Stimulated activated CD8-positive, alpha-beta memory T cell treated with anti-CD3 and anti-CD28 coated beads, Interleukin-12 subunit alpha, Interleukin-12 subunit beta, amount 100 ng/mL, for 24 hours (primary cell): ENCODE results near the gene FNDC10.
"Not testable (repeated sequence)": the region's sequence is repeated elsewhere in the genome, so short reads cannot be mapped to it uniquely, and the experiment has no call there.

ENCODE experiments used
- DNase-seq: peaks from one replicate; pipeline ENCODE4 v3.0.0-alpha.2; 2020; ENCODE audit errors: extremely low read depth

FNDC10 gene

DNA sequence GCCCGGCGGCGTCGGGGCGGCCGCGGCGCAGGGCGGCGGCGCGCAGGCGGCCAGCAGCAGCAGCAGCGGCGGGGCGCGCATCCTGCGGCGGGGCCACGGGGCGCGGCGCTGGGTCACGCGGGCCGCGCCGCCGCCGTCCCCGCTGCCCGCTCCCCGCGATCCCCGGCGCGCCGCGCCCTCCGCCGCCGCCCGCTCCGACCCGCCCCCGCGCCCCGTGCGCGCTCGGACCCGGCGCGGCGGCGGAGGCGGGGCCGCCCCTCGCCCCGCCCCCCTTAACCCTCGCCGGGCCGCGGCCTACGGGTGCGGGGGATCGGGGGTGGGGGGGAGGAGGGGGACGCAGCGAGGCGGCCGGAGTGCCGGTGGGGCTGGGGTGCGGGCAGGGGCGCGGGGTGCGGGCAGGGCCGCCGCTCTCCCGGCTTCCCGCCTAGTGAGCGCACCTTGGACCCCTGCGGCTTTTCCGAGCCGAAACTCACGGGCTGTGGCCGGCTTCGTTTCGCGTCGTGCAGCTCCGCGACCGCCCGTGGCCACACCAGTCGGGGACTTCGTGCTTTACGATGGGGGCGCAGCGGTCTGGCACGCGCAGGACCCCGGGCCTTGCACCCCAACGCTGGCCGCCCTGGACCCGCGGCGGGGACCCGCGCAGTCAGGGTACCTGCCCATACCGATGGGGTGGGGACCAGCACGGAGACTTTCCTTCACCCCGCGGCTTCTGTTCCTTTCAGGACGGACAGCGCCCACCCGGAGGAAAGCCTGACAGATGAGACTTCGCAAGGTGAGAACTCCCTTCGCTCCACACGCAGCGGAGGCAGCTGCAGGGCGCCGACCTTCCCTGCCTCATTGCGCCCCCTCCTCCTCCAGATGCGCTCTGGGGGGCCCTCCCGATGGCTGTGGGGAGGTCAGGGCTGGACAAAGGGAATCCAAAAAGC is at the start of gene FNDC10:
Gene FNDC10 (minus strand): TSS at position 201 of the 926 bp plus-strand sequence. CDS start 120 bp downstream, at position 81.
- no peak for DNase-seq

DNA sequence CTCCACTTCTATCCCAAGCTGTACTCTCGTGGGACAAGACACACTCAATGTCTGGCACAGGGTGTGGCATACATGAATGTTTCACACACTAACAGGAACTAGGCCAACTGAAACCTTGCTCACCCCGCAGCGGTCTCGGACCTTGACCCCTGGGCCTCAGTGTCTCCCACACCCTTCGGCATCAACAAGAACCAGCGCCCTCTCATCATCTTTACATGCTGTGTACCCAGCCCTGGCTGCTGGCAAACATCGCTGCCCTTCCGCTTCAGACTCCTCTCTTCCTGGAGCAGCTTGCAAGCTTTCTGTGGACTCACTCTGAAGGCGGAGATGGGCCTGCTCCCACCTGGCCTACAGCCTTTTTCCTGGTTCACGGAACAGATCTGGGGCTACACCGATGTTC is 48.3 kb upstream of the FNDC10 start:
- DNase-seq, result not testable (repeated sequence)

DNA sequence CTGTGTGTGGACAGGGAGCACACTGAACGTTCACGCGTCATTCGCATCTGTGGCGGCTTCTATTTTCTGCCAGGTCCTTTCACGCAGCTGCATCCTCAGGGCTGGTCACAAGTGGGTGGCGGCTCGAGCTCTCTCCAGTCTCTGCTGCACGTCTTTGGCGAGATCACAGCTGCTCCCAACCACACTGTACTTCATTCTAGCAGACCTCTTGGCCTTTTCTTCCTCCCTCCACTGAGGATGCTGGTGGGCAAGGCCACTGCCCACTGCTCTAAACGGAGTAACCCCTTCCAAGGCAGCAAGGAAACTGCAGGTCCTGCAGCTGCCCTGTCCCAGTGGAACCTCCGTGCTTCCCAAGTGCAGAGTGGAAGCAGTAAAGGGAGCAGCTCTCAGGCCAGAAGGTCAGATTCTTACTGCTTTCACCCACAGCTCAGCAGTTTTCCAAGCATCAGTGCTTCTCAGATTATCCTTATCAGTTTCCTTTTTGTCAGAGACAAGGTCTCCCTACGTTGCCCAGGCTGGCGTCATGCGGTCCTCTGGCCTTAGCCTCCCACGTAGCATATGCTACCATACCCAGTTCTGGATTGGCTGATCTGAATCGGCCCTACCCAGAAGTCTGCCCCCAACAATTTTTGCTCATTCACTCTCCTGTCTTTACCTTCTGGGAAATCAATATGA is 47.8 kb upstream of the FNDC10 start:
- DNase-seq, result not testable (repeated sequence)

DNA sequence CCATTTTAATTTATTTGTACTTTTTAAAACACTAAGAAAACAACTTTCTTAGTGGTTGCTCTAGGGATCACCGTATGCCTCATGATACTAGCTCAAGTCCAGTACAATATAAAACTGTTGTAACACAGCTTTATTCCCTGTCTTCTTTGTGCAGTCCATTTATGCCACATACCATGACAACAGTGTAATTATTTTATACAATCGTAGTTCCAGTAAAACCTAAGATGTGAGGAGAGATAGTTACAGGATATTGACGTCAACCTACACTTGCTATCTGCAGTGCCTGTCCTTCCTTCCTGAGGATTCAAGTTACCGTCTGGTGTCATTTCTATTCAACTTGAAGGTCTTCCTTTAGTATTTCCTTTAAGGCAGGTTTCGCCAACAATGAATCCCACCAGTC is 46.4 kb upstream of the FNDC10 start:
- DNase-seq, result not testable (repeated sequence)

DNA sequence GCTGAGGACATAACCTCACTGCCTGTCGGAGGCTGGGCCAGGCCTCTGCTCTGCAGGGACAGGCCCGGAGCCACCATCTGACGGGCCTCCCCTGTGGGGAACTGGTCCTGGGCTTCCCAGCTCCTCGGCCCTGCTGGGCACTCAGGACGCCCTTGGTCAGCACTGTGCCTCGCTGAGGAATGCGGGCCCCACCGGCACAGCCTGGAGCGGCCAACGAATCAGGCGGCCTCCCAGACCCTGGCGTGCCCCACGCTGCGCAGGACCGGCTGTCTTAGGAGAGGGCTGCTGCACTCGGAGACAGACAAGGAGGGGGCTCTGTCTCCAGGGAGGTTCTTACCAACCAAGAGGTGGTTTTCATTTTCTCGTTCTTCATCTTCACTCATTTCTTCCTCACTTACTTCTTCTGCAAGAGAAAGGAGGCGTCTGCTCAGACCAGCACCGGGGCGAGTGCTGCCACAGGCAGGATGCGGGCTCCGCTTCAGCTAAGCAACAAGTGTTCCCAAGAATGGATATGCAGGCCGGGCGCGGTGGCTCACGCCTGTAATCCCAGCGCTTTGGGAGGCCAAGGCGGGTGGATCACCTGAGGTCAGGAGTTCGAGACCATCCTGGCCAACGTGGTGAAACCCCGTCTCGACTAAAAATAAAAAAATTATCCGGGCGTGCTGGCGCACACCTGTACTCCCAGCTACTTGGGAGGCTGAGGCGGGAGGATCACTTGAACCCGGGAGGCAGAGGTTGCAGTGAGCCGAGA is 41.0 kb upstream of the FNDC10 start:
- DNase-seq, result not testable (repeated sequence)

DNA sequence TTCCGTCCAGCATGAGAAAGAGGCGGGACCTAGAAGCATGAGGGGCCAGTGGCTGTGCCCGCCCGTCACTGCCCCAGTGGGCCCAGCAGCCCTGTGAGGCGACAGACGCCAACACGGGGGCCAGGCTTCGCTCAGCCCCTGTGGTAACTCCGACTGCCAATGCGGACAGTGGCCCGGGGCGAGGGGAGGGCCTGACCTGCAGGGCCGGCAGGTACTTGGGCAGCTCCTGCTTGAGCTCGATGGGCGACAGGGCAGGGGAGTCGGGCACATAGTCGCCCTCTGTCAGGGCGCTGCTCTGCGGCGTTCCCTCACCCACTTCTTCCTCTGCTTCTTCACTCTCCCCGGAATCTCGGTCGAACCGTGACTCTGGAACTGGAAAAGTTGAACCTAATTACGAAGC is 40.1 kb upstream of the FNDC10 start:
- DNase-seq, result not testable (repeated sequence)

DNA sequence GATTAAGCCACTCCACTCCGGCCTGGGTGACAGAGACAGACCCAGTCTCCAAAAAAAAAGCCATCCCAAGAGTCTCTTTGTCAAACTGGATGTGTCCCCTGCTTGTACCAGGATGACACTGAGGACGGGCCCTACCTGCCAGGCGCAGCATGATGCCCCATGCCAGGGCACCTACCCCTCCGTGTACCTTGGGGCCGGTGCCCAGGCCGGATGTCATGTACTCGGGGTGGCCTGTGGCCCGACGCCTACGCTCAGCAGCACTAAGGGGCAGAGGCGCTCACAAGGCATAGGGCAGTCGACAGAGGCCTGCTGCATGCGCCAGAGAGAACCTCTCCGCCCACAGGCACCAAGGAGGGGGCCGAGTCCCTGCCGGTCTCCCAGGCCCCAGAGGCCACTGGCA is 39.4 kb upstream of the FNDC10 start:
- not testable (repeated sequence) for DNase-seq

DNA sequence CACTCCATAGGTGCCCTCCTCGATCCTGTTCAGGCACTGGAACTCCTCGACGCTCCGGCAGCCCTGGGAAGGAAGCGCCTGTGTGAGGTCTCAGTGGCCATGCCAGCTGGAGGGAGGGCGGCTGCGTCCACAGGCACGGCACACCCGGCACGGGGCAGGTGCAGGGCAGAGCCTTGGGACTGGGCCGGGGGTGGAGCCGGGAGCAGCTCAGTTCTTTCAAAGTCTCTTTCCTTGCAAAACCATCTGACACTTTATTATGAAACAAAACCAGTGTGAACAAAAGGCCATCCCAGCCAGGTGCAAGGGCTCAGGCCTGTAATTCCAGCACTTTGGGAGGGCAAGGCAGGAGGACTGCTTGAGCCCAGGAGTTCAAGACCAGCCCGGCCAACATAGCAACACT is 38.6 kb upstream of the FNDC10 start:
- DNase-seq, result not testable (repeated sequence)

DNA sequence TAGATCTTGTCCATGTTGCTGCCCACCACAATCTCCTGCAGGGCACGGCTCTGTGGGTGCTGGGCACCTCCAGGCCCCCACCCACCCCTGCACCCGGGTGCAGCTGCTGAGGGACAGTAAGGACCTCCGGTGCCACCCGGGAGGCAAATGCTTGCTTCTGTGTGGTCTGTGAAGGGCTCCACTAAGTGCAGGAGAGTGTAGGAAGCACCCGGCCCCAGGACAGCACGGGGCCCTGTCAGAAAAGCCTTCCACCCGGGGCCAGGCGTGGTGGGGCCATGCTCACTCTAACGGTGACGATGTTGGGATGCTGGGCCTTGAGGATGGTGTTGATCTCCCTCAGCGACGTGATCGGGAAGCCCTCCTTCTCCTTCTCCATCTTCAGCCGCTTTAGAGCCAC is 37.5 kb upstream of the FNDC10 start:
- not testable (repeated sequence) for DNase-seq

DNA sequence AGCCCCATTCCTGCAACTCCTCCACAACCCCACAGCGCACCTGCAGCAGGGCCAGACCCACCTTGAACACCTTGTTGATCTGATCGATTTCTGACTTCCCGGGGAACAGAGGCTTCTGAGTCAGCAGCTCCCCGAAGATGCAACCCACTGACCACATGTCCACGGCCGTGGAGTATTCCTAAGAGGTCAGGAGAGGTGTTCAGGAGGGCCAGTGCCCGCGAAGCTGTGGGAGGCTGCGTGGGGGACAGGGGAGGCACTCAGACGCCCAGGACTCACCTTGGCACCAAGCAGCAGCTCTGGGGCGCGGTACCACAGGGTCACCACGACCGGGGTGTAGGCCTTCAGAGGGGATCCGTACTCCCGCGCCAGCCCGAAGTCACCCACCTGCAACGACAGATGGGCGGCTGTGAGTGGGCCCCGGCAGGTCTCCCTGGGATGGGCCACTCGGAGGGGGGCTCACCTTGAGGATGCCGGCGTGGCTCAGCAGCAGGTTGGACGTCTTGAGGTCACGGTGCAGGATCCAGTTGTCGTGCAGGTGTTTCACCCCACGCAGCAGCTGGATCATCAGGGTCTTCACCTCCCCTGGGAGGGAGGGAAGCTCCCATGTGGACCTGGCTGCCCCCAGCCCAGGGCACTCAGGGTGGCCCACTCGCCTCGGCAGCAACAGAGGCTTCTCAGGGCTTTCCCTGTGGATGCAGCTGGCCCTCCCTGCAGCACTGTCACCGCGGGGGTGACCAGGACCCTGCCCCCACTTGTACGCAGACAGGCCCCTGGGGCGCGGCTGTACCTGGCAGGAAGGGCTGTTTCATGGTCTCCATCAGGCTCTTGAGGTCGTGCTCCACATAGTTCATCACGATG is 36.9 kb upstream of the FNDC10 start:
- not testable (repeated sequence) for DNase-seq

DNA sequence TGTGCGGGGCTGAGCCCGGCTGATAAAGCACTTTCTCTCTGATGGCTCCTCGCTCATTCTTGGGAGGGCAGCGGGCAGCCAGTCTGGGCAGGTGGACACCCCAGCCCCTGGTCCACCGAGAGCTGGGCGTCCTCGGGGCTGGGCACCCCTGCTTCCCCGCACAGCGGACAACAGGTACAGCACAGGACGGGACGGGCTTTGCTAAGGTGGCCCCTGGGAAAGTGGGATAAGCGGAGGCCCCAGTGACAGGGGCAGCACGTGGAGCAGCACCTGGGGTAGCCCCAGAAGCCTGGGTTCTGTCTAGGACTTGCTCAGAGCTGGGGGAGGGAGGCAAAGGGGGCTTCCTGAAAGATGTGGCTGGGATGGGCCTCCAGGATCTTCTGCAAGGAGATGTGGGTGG is 34.7 kb upstream of the FNDC10 start:
- DNase-seq, result not testable (repeated sequence)

DNA sequence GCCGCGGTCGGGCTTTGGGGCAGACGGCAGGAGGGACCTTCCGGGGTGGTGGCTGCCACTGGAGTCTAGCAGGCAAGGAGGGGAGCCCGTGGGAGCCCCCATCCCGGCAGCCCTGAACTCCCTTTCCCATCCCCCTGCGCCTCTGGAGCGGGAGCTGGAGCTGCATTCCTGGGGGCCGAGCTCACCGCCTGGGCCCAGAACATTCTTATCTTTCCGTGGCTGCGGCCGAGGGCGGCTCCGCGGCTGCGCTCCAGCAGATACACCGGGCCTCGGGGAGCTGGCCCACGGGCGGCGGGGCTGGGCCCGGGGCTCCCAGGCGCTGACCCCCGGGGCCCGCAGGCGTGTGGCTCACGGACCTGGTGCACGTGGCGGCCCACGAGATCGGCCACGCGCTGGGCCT is 33.5 kb upstream of the FNDC10 start:
- not testable (repeated sequence) for DNase-seq

DNA sequence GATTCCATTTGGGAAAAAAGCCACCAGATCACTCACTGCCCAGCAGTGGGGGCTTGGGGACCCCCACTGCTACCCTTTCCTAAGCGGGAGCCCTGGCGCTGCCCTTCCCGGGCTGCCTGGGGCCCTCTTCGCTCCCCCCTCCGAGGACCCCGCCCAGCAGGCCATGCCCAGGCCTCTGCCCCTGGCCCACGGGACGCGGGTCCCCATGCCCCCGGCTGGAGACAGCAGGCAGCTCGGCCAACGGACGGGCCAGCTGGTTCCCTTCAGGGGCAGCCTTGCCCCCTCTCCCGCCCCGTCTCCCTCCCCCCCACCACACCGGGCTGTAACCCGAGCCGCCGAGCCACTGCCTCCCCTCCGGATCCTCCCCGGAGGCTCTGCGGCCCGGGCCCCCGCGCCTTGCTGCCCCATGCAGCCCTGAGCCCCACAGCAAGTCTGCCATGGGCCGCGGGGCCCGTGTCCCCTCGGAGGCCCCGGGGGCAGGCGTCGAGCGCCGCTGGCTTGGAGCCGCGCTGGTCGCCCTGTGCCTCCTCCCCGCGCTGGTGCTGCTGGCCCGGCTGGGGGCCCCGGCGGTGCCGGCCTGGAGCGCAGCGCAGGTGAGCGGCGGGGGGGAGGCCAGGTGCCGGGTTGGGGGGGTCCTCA is 32.0 kb upstream of the FNDC10 start, which contains the start of gene MMP23B:
Gene MMP23B (plus strand): TSS at position 392 of the 639 bp plus-strand sequence. CDS start 46 bp downstream, at position 438.
- no peak for DNase-seq

DNA sequence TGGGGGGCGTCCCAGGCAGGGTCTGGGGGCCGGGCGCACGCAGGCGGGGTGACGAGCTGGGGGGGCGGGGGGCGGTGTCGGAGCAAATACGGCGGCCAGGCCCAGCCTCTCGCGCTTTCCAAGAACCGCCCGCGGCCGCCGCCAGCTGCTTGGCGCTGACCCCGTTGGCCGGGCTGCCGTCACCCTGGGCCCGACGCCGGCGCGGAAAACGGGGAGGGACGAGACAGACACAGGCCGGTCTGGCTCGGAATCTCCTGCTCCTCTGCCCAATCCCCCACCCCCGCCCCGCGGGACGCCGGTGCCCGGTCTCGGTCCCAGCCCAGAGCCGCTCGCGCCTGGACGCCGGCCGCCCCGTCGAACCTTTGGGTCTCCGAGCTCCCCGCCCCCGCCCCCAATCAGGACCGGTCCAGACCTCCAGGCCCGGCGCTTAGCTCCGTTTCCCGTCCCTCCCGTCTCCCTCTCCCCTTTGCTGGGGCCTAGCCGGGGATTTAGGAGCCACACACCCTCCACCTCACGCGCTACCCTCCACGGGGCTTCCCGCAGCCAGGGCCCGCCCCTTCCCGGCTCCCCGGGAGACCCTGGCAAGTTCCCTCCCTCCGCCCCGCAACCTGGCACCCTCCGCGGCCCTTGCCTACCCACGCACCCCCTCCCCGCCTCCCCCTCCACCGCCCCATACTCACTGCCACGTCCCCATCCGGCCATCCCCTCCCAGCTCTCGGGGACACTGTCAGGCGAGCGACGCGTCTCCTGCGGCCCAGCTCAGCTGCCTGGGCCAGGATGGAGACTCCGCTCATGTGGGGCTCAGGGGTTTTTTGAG is 31.2 kb upstream of the FNDC10 start:
- no peak for DNase-seq

DNA sequence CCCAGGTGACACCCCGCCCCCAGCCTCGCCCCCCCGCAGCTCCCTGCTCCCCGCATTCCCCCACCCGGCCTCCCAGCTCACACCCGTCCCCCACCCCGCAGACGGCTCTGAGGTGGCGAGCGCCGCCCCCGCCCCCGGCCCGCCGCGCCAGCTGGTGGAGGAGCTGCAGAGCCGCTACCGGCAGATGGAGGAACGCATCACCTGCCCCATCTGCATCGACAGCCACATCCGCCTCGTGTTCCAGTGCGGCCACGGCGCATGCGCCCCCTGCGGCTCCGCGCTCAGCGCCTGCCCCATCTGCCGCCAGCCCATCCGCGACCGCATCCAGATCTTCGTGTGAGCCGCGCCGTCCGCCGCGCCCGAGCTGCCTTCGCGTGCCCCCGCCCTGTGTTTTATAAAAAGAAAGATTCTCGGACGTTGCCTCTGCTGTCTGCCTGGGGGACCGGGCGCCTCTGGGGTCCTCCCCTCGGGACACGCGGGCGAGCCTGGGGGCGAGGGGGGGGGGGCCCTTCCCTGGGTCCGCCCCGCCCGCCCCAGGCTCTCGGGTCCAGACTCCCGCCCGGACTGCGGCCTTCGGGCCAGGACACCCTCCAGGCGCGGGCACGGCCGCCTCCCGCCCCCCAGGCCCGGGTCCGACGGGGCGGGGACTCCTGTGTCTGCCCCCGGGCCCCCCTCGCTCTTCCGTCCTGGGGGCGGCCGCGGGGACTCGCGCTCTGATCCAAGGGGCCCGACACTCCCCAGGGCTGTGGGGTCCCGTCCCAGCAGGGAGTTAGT is 30.4 kb upstream of the FNDC10 start:
- DNase-seq, result peak; percentile 84

DNA sequence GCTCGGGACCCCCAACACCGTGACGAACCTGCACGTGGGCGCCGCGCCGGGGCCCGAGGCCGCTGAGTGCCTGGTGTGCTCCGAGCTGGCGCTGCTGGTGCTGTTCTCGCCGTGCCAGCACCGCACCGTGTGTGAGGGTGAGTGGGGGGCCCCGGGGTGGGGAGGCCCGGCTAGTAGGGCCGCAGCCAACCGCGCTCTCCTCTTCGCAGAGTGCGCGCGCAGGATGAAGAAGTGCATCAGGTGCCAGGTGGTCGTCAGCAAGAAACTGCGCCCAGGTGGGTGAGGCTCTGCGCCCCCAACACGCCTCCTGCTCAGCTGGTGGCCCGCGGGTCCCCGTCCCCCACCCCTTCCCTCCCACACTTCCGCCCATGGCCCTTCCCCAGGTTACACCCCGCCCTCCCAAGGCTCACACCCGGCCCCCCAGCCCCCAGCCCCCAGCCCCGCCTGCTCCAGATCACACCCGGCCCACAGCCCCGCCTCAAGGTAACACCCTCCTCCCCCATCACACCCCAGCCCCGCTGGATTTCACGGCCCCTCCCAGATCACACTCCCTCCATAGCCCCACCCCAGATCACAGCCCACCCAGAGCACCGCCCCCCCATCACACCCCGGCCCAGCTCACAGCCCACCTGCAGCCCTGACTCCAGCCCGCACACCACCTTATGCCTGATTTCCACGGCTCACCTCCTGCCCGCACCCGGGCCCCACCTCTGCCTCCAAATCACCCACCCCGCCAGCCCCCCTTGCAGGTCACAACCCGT is 29.7 kb upstream of the FNDC10 start:
- peak; percentile 54 for DNase-seq

DNA sequence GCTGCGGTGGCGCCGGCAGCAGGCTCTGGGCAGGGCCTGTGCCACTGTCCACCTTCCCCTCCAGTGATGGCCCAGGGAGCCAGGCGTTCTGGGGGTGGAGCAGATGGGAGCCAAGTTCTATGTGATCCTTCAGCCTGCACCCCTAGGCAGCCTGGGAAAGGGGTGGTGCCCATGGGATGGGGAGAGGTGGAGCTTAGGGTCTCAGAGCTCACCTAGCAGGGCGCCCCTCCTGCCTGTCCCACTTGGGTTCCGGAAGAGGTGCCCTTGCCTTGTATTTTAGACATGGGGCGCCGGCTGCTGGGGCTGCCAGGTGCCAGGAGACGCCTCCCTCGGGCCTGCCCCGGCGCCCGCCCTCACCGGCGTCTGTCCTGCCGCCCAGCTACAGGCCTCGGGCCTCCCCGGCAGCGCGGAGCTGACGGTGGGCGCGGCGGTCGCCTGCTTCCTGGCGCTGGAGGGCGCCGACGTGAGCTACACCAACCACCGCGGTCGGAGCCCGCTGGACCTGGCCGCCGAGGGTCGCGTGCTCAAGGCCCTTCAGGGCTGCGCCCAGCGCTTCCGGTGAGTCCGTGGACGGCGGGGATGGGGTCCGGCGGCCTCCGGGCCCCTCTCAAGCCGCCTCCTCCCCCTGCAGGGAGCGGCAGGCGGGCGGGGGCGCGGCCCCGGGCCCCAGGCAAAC is 29.0 kb upstream of the FNDC10 start:
- DNase-seq, result no peak
